PFSK-1 (cell line): ENCODE measurements around the gene HDAC7.

Experiments
- FOXP2 ChIP-seq: optimal IDR thresholded peaks from 2 replicates; pipeline ENCODE3; 2011; ENCODE audit warnings: borderline replicate concordance, control low read depth, inconsistent platforms; ENCODE audit not compliant: insufficient read depth; ENCODE audit errors: extremely low read length, extremely low read depth
- POLR2AphosphoS5 ChIP-seq: IDR thresholded peaks from 2 replicates; pipeline ENCODE4 v1.6.1; 2012; ENCODE audit warnings: low read depth, mild to moderate bottlenecking, control low read depth, low read length, moderate library complexity
- SIN3A ChIP-seq: IDR thresholded peaks from 2 replicates; pipeline ENCODE4 v1.6.1; 2012; ENCODE audit warnings: mild to moderate bottlenecking, low read length, moderate library complexity, borderline replicate concordance; ENCODE audit not compliant: insufficient read depth
- TAF1 ChIP-seq: IDR thresholded peaks from 2 replicates; pipeline ENCODE4 v1.6.1; 2012; ENCODE audit warnings: low read length, control low read depth, borderline replicate concordance; ENCODE audit not compliant: insufficient read depth
- TF ChIP-seq, protein P1 (sequence below), 2 experiments: IDR thresholded peaks; 2 replicates each; pipeline versions ENCODE4 v1.6.1 to v1.8.0; 2011 to 2012; ENCODE audit warnings: low read depth in 2 of 2, low read length in 2 of 2, control low read depth in 1 of 2, inconsistent platforms in 1 of 2, mild to moderate bottlenecking in 1 of 2, moderate library complexity in 1 of 2; ENCODE audit not compliant: insufficient read depth in 1 of 2

Gene HDAC7

DNA sequence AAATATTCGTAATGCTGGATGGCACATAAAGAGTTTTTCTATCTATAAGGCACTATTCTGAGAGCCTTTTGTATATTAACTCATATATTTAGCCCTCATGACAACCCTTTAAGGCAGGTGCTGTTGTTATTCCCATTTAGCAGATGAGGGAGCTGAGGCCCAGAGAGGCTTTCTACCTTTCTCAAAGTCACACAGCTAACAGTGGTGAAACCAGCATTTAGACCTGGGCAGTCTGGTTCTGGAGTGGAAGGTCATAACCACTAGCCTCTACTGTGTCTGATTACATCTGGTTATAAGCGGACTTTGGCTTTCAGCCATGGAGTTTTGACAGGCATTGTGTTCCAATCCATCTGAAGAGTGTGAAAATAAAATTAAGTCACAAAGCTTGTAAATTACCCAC lies 41.2 kb upstream of the HDAC7 start:
- TF ChIP-seq, protein P1, sequence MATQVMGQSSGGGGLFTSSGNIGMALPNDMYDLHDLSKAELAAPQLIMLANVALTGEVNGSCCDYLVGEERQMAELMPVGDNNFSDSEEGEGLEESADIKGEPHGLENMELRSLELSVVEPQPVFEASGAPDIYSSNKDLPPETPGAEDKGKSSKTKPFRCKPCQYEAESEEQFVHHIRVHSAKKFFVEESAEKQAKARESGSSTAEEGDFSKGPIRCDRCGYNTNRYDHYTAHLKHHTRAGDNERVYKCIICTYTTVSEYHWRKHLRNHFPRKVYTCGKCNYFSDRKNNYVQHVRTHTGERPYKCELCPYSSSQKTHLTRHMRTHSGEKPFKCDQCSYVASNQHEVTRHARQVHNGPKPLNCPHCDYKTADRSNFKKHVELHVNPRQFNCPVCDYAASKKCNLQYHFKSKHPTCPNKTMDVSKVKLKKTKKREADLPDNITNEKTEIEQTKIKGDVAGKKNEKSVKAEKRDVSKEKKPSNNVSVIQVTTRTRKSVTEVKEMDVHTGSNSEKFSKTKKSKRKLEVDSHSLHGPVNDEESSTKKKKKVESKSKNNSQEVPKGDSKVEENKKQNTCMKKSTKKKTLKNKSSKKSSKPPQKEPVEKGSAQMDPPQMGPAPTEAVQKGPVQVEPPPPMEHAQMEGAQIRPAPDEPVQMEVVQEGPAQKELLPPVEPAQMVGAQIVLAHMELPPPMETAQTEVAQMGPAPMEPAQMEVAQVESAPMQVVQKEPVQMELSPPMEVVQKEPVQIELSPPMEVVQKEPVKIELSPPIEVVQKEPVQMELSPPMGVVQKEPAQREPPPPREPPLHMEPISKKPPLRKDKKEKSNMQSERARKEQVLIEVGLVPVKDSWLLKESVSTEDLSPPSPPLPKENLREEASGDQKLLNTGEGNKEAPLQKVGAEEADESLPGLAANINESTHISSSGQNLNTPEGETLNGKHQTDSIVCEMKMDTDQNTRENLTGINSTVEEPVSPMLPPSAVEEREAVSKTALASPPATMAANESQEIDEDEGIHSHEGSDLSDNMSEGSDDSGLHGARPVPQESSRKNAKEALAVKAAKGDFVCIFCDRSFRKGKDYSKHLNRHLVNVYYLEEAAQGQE (IDR thresholded peaks at IDR 0.05; ENCODE audit: insufficient read depth in 1 of 2, low read depth in 2 of 2, low read length in 2 of 2) = no peak
- no peak for TF ChIP-seq SIN3A
- TF ChIP-seq FOXP2 = no peak
- TF ChIP-seq POLR2AphosphoS5 = no peak
- no peak for TF ChIP-seq TAF1

DNA sequence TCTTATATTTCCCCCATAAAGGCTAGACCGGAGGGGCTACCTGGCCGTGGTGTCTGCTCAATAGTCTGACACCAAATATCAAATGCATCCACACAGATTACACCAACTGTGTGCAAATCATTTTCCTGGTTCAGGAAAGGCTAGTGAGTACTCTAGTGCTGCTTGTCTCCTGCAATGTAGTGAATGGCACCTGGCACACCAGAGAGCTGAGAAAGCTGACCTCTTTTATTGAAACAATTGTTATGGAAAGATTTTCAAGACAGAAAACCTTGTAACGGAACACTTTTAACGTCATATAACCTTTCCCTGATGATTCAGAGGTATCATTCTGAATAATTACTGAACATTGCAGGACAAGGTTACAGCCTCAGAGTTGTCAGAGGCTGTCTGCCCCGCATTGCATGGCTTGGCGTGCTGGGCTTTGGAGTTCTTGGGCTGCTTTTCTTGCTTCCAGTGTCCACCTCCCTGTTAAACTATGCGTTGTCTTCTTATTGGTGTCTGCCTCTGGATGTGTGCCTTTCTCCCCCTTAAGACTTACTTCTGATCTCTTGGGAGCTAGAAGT lies 40.7 kb upstream of the HDAC7 start:
- TF ChIP-seq TAF1 = no peak
- TF ChIP-seq, protein P1 (IDR thresholded peaks at IDR 0.05; ENCODE audit: insufficient read depth in 1 of 2, low read depth in 2 of 2, low read length in 2 of 2) = no peak

GRCh38 chr12:47858511-47859266 lies 39.0 kb upstream of the HDAC7 start:
- no peak for TF ChIP-seq FOXP2
- TF ChIP-seq TAF1 = no peak
- TF ChIP-seq, protein P1 (IDR thresholded peaks at IDR 0.05; ENCODE audit: insufficient read depth in 1 of 2, low read depth in 2 of 2, low read length in 2 of 2) = no peak
- no peak for TF ChIP-seq POLR2AphosphoS5
- TF ChIP-seq SIN3A = no peak

GRCh38 chr12:47856721-47857575 lies 37.2 kb upstream of the HDAC7 start:
- TF ChIP-seq SIN3A = no peak
- no peak for TF ChIP-seq FOXP2
- no peak for TF ChIP-seq POLR2AphosphoS5
- TF ChIP-seq, protein P1 (IDR thresholded peaks at IDR 0.05; ENCODE audit: insufficient read depth in 1 of 2, low read depth in 2 of 2, low read length in 2 of 2) = no peak
- TF ChIP-seq TAF1 = no peak
